A549 (cell line): ENCODE results near the gene CAMTA1. TPM values are rescaled to one million over a fixed set of nuclear protein-coding genes. Genes with fewer than 3 reads are reported as not detected.
A peak's percentile ranks its signal among the peaks of the same experiment; 100 is the strongest.

Experiments used
- ATAC-seq, 2 experiments: fragments of 200-7000 bp in 1 of 2; fragments of >200 bp in 1 of 2; cut with Nextera tagmentation in 1 of 2; cut with Tn5 transposase in 1 of 2; 3 replicates each; pipeline versions ENCODE4 v1.8.0 to v1.9.1; 2018 to 2020; ENCODE audit warnings: mild to moderate bottlenecking in 1 of 2, moderate library complexity in 1 of 2
- CTCF ChIA-PET: fragments of 300-600 bp; sonication (Branson Sonifier 250); formaldehyde crosslinking; extraction: SDS; loops from one replicate; lab custom pipeline; 2021; ENCODE audit warnings: antibody characterized with exemption, inconsistent platforms; lab: Yijun Ruan, JAX
- POLR2A ChIA-PET: fragments of 350-600 bp; formaldehyde crosslinking; extraction: SDS; loops from one replicate; lab custom pipeline; 2021; ENCODE audit warnings: antibody characterized with exemption, inconsistent platforms; lab: Yijun Ruan, JAX
- DNase-seq, 2 experiments: peaks; one replicate each; pipeline versions ENCODE4 v3.0.0 to v3.0.0-alpha.2; 2011 to 2016; ENCODE audit warnings: low read depth in 1 of 2, low spot score in 1 of 2
- FAIRE-seq: peaks from 2 replicates; lab custom pipeline; 2011; peaks lifted over from hg19 to GRCh38; lab: Jason Lieb, UNC
- H3K27ac ChIP-seq, 2 experiments: fragments of >200 bp; sonication (Bioruptor Twin); formaldehyde crosslinking; 3 replicates each; pipeline ENCODE4 v1.5.1; 2016 to 2017
- H3K4me1 ChIP-seq: fragments of >200 bp; sonication (Bioruptor Twin); formaldehyde crosslinking; 3 replicates; pipeline ENCODE4 v1.6.1; 2016
- H3K4me2 ChIP-seq: fragments of >200 bp; sonication (Bioruptor Twin); formaldehyde crosslinking; 3 replicates; pipeline ENCODE4 v1.6.1; 2016
- H3K4me3 ChIP-seq: fragments of >200 bp; sonication (Bioruptor Twin); formaldehyde crosslinking; 3 replicates; pipeline ENCODE4 v1.5.1; 2016
- H3K9me3 ChIP-seq: fragments of >200 bp; sonication (Bioruptor Twin); formaldehyde crosslinking; 3 replicates; pipeline ENCODE4 v1.6.1; 2016
- BCL3 ChIP-seq: fragments of >200 bp; sonication (Bioruptor Twin); formaldehyde crosslinking; IDR thresholded peaks from 3 replicates; pipeline ENCODE4 v1.6.1; 2016
- BHLHE40 ChIP-seq: IDR thresholded peaks from 2 replicates; pipeline ENCODE4 v1.6.1; 2012; ENCODE audit warnings: low read depth, low read length, inconsistent platforms
- CHD2 ChIP-seq: fragments of 150-350 bp; IDR thresholded peaks from 2 replicates; pipeline ENCODE4 v1.6.1; 2014; ENCODE audit warnings: low read length; ENCODE audit not compliant: partially characterized antibody
- EP300 ChIP-seq, 2 experiments: fragments of >200 bp; sonication (Bioruptor Twin); formaldehyde crosslinking; IDR thresholded peaks; 2 replicates in 1 of 2; 3 replicates in 1 of 2; pipeline ENCODE4 v1.6.1; 2016 to 2017
- FOSL2 ChIP-seq, 2 experiments: fragments of 450-650 bp in 1 of 2; fragments of >200 bp in 1 of 2; sonication (Bioruptor Twin) in 1 of 2; formaldehyde crosslinking; IDR thresholded peaks; 2 replicates each; pipeline versions ENCODE4 v1.5.0 to v1.6.1; 2016 to 2020; ENCODE audit warnings: mild to moderate bottlenecking in 1 of 2, moderate library complexity in 1 of 2
- JUN ChIP-seq, 2 experiments: fragments of >200 bp; sonication (Bioruptor Twin); formaldehyde crosslinking; IDR thresholded peaks; 2 replicates in 1 of 2; 3 replicates in 1 of 2; pipeline ENCODE4 v1.6.1; 2016 to 2017
- MAFK ChIP-seq: fragments of 450-650 bp; IDR thresholded peaks from 2 replicates; pipeline ENCODE4 v1.6.1; 2014; ENCODE audit not compliant: partially characterized antibody
- MYC ChIP-seq: IDR thresholded peaks from 2 replicates; pipeline ENCODE4 v1.6.1; 2012; ENCODE audit warnings: mild to moderate bottlenecking, inconsistent platforms, low read length, improper control_type of control experiment, borderline replicate concordance
- RAD21 ChIP-seq, 2 experiments: fragments of >200 bp in 1 of 2; sonication (Bioruptor Twin) in 1 of 2; formaldehyde crosslinking in 1 of 2; IDR thresholded peaks in 1 of 2; conservative IDR thresholded peaks in 1 of 2; 2 replicates in 1 of 2; 3 replicates in 1 of 2; pipeline ENCODE4 v1.6.1; 2012 to 2018; ENCODE audit warnings: inconsistent platforms in 1 of 2
- TP53 ChIP-seq: fragments of 250-450 bp; sonication (Bioruptor Pico); IDR thresholded peaks from 2 replicates; pipeline ENCODE4 v1.5.0; 2021; ENCODE audit warnings: mild to moderate bottlenecking, moderate library complexity
- ZC3H11A ChIP-seq: fragments of 450-650 bp; IDR thresholded peaks from 2 replicates; pipeline ENCODE4 v1.6.1; 2014; ENCODE audit warnings: antibody characterized with exemption, mild to moderate bottlenecking
- ZNF302 ChIP-seq: fragments of 250-450 bp; sonication (Bioruptor Pico); IDR thresholded peaks from 2 replicates; pipeline ENCODE4 v1.9.0; 2021; ENCODE audit warnings: inconsistent platforms, mild to moderate bottlenecking, moderate library complexity
- ZSCAN20 ChIP-seq: fragments of 250-450 bp; sonication (Bioruptor Pico); IDR thresholded peaks from 2 replicates; pipeline ENCODE4 v1.8.0; 2022; ENCODE audit warnings: mild to moderate bottlenecking, moderate library complexity
- WGBS: methylation state at CpG from one replicate; pipeline ENCODE4 v1.1.6; 2017; ENCODE audit errors: missing lambda C conversion rate; 5-methylcytosine and 5-hydroxymethylcytosine counted together
- polyA plus RNA-seq, 4 experiments: library from polyadenylated mRNA; depleted of rRNA in 3 of 4; stranded (reverse); fragments of >200 nt; fragmentation: RNase III in 1 of 4; extraction: RNeasy Plus Mini Kit Qiagen cat#74134 plus additional on column Dnase treatment in 1 of 4; gene quantifications; 2 replicates in 3 of 4; 3 replicates in 1 of 4; pipeline ENCODE4 v1.2.3, GENCODE V29; 2011 to 2017
- TF ChIP-seq, protein P1 (sequence below): IDR thresholded peaks from 2 replicates; pipeline ENCODE4 v1.6.1; 2012
- TF ChIP-seq, protein P2 (sequence below): fragments of >200 bp; sonication (Bioruptor Twin); formaldehyde crosslinking; IDR thresholded peaks from 2 replicates; pipeline ENCODE4 v1.6.1; 2016

CAMTA1 gene
- polyA plus RNA-seq, 2 of the 4 experiments (the other 2 are of a cell fraction), result 58.8 to 75.0 TPM

- ATAC-seq, result no peak
- DNase-seq, result no peak
- no peak overlapping the region for H3K4me3 ChIP-seq
- H3K27ac ChIP-seq, result peak overlapping the region in 1 of 2 experiments; percentile 76; a peak in 2 of 6 replicates
- H3K4me1 ChIP-seq, result no peaks in the 10 kb centered on the region
- H3K4me2 ChIP-seq, result no peak overlapping the region
- TF ChIP-seq FOSL2 (IDR thresholded peaks at IDR 0.05), result no peak
- no peak for TF ChIP-seq FOSL2 (CRISPR knock-in tag; IDR thresholded peaks at IDR 0.05)
- TF ChIP-seq MAFK, result peak; percentile 44
- TF ChIP-seq, all 56 proteins: peak for 1
- ChIA-PET POLR2A (no interaction called here), CTCF (interaction anchor here (1.6 kb wide), 1 partner anchor 13 kb away, joined by 3 read pairs; no protein-coding TSS in a partner anchor)
- 92% methylated on average over 16 of the region's 30 CpGs for WGBS
- FAIRE-seq, result no peak
- no peaks in the 10 kb centered on the region for H3K9me3 ChIP-seq
Observed at GRCh38 chr1:7454895-7455784, 669.9 kb downstream of the CAMTA1 start.

- CTCF ChIA-PET, result interaction anchor here (1.4 kb wide), 1 partner anchor 11 kb away, joined by 3 read pairs; no protein-coding TSS in a partner anchor
- Histone ChIP-seq H3K4me2 (no peak overlapping the region), H3K9me3 (no peaks in the 10 kb centered on the region), H3K4me1 (no peaks in the 10 kb centered on the region), H3K4me3 (no peak overlapping the region)
- POLR2A ChIA-PET, result no interaction called here
- WGBS, result 90% methylated on average over 7 of the region's 15 CpGs
- ATAC-seq (no peak), FAIRE-seq (no peak), DNase-seq (no peak)
- no peak for TF ChIP-seq EP300 (IDR thresholded peaks at IDR 0.05)
- TF ChIP-seq, protein P1, sequence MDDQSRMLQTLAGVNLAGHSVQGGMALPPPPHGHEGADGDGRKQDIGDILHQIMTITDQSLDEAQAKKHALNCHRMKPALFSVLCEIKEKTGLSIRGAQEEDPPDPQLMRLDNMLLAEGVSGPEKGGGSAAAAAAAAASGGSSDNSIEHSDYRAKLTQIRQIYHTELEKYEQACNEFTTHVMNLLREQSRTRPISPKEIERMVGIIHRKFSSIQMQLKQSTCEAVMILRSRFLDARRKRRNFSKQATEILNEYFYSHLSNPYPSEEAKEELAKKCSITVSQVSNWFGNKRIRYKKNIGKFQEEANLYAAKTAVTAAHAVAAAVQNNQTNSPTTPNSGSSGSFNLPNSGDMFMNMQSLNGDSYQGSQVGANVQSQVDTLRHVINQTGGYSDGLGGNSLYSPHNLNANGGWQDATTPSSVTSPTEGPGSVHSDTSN, result no peak
- TF ChIP-seq MYC, result no peak
- TF ChIP-seq CHD2, result no peak
- TF ChIP-seq RAD21 (conservative IDR thresholded peaks at IDR 0.05 in 1 of 2, IDR thresholded peaks at IDR 0.05 in 1 of 2), result no peak
- TF ChIP-seq, all 56 proteins: peak for 0
- H3K27ac ChIP-seq, result peak overlapping the region in 1 of 2 experiments; percentile 69; a peak in 2 of 6 replicates
Observed at GRCh38 chr1:7455796-7456721, 670.8 kb downstream of the CAMTA1 start.

DNA sequence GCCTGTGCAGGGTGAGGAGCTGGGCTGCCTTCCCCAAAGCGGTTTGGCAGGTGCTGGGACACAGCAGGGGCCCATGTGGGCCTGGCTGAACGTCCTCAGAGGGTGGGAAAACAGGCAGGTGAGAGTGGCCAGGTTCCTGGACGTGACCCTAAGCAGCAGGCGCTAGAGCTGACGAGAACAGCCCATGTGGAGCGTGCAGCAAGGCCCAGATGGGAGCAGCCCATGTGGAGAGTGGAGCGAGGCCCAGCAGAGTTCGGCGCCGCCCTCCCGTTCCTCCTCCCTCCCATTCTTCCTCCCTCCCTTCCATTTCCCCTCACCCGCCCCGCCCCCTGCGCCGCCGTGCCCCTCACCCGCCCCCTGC, 671.4 kb downstream of the CAMTA1 start:
- no peak overlapping the region for H3K4me3 ChIP-seq
- no peak overlapping the region for H3K4me2 ChIP-seq
- peak overlapping the region in 1 of 2 experiments; percentile 69; a peak in 2 of 6 replicates for H3K27ac ChIP-seq
- ATAC-seq (no peak), DNase-seq (no peak), FAIRE-seq (no peak)
- POLR2A ChIA-PET, result no interaction called here
- no peaks in the 10 kb centered on the region for H3K9me3 ChIP-seq
- TF ChIP-seq ZC3H11A (no peak), ZNF302 (CRISPR knock-in tag) (no peak), JUN (IDR thresholded peaks at IDR 0.05) (no peak), ZSCAN20 (CRISPR knock-in tag) (no peak), BHLHE40 (no peak), BCL3 (no peak), TP53 (CRISPR knock-in tag) (no peak)
- TF ChIP-seq, protein P2, sequence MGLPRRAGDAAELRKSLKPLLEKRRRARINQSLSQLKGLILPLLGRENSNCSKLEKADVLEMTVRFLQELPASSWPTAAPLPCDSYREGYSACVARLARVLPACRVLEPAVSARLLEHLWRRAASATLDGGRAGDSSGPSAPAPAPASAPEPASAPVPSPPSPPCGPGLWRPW, result no peak
- WGBS, result over 99% methylated on average over 9 of the region's 17 CpGs
- no peaks in the 10 kb centered on the region for H3K4me1 ChIP-seq
- CTCF ChIA-PET, result interaction anchor here (1.4 to 1.5 kb wide), 2 partner anchors 11 to 60 kb away, joined by 3 read pairs; no protein-coding TSS in a partner anchor
